ENCODE results near the gene FAM107B. TPM values are rescaled to one million over a fixed set of nuclear protein-coding genes. Genes with fewer than 3 reads are reported as not detected.

Gene FAM107B
- total RNA-seq, 6 experiments from 2014 or later = 18.7 to 43.8 (median 40.0) TPM

GRCh38 chr10:14549496-14549895, 225.2 kb downstream of the FAM107B start:
- H3K9me3 Mint-ChIP-seq = no peaks in the 10 kb centered on the region
- H3K27ac Mint-ChIP-seq = no peak overlapping the region
- no peak for DNase-seq
- H3K27me3 Mint-ChIP-seq (ENCODE audit: insufficient read depth) = no peaks in the 10 kb centered on the region
- peaks cover 43% of the 10 kb centered on the region for H3K4me1 Mint-ChIP-seq (ENCODE audit: low read depth)
- no peaks in the 10 kb centered on the region; the same call in 1 of the 2 replicates for H3K36me3 Mint-ChIP-seq (ENCODE audit: low read depth)
- TF ChIP-seq, protein P1, sequence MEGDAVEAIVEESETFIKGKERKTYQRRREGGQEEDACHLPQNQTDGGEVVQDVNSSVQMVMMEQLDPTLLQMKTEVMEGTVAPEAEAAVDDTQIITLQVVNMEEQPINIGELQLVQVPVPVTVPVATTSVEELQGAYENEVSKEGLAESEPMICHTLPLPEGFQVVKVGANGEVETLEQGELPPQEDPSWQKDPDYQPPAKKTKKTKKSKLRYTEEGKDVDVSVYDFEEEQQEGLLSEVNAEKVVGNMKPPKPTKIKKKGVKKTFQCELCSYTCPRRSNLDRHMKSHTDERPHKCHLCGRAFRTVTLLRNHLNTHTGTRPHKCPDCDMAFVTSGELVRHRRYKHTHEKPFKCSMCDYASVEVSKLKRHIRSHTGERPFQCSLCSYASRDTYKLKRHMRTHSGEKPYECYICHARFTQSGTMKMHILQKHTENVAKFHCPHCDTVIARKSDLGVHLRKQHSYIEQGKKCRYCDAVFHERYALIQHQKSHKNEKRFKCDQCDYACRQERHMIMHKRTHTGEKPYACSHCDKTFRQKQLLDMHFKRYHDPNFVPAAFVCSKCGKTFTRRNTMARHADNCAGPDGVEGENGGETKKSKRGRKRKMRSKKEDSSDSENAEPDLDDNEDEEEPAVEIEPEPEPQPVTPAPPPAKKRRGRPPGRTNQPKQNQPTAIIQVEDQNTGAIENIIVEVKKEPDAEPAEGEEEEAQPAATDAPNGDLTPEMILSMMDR (IDR thresholded peaks at IDR 0.05) = no peak
- H3K4me3 Mint-ChIP-seq = no peak overlapping the region

DNA sequence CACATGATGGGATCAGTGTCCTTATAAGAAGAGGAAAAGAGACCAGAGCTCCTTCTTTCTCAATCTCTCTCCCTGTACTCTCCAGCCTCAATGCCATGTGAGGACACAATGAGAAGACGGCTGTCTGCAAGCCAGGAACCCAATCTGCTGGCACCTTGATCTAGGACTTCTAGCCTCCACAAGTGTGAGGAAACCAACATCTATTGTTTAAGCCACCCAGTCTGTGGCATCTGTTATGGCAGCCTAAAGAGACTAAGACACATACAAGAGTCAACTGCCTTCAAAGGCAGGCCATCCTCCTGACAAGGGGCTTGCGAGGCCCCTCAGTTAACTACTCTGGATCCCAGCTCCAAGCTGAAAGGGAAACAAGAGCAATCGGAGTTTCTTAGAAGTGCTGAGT, 225.7 kb downstream of the FAM107B start:
- no peaks in the 10 kb centered on the region for H3K27me3 Mint-ChIP-seq (ENCODE audit: insufficient read depth)
- no peaks in the 10 kb centered on the region for H3K9me3 Mint-ChIP-seq
- H3K27ac Mint-ChIP-seq = no peak overlapping the region
- no peaks in the 10 kb centered on the region; the same call in 1 of the 2 replicates for H3K36me3 Mint-ChIP-seq (ENCODE audit: low read depth)
- TF ChIP-seq, protein P1 (IDR thresholded peaks at IDR 0.05) = no peak
- H3K4me1 Mint-ChIP-seq (ENCODE audit: low read depth) = peaks cover 38% of the 10 kb centered on the region
- no peak for DNase-seq
- no peak overlapping the region for H3K4me3 Mint-ChIP-seq

GRCh38 chr10:14548474-14548873, 226.2 kb downstream of the FAM107B start:
- Mint-ChIP-seq H3K36me3 (ENCODE audit: low read depth) (no peaks in the 10 kb centered on the region; the same call in 1 of the 2 replicates), H3K27ac (no peak overlapping the region), H3K9me3 (no peaks in the 10 kb centered on the region), H3K4me1 (ENCODE audit: low read depth) (peaks cover 34% of the 10 kb centered on the region), H3K4me3 (no peak overlapping the region), H3K27me3 (ENCODE audit: insufficient read depth) (no peaks in the 10 kb centered on the region)
- TF ChIP-seq, protein P1 (IDR thresholded peaks at IDR 0.05) = no peak
- DNase-seq = no peak

DNA sequence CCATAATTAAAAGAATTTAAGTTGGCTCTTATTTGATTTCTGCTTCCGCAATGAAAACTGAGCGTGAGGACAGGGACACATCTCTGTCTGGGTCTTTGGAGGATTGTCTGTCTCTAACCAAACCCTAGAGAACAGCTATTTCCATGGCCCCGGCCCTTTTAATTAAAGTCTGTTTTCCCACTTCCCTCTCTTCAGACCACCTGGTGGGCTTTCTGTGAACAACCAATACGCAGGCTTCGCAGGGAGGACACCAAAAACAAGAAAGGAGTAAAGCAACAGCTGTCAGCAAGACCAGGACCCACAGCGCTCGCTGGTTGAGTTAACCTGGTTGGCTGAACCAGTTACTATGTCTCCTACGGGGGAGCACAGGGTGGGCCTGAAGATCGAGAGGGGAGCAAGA, 226.9 kb downstream of the FAM107B start:
- H3K4me1 Mint-ChIP-seq (ENCODE audit: low read depth) = peaks cover 27% of the 10 kb centered on the region
- H3K27me3 Mint-ChIP-seq (ENCODE audit: insufficient read depth) = no peaks in the 10 kb centered on the region
- no peak overlapping the region for H3K4me3 Mint-ChIP-seq
- TF ChIP-seq, protein P1 (IDR thresholded peaks at IDR 0.05) = peak; percentile 31
- DNase-seq = no peak
- H3K36me3 Mint-ChIP-seq (ENCODE audit: low read depth) = no peaks in the 10 kb centered on the region; the same call in 1 of the 2 replicates
- H3K9me3 Mint-ChIP-seq = no peaks in the 10 kb centered on the region
- H3K27ac Mint-ChIP-seq = no peak overlapping the region

DNA sequence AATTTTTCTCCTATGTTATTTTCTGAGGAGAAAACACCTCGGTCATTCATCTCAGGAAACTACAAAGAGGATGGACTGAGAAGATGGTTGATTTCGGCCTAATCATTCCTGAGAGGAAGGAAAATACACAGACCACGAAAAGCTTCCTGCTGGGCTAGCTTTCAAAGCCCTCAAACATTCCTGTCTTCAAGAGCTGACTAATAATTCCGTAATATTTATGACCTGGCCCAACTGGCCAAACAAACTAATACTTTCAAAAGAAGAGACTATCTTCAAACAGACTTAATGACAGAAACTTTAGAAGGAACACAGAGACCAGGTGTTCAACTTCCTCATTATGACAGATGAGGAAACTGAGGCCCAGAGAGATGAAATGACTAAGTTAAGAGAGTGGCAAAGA, 228.9 kb downstream of the FAM107B start:
- peak overlapping the region; percentile 33 for H3K27ac Mint-ChIP-seq

More for the DNA sequence above, 228.9 kb downstream of the FAM107B start:
- Mint-ChIP-seq H3K4me1 (ENCODE audit: low read depth) (peaks cover 21% of the 10 kb centered on the region), H3K36me3 (ENCODE audit: low read depth) (peaks cover 10% of the 10 kb centered on the region; the same call in 1 of the 2 replicates), H3K4me3 (peak overlapping the region; percentile 18; the same call in 1 of the 2 replicates), H3K27me3 (ENCODE audit: insufficient read depth) (no peaks in the 10 kb centered on the region), H3K9me3 (no peaks in the 10 kb centered on the region)
- peak; percentile 55 for DNase-seq
- TF ChIP-seq, protein P1 (IDR thresholded peaks at IDR 0.05) = no peak
